ENCODE data around the gene CNTNAP5.

DNA sequence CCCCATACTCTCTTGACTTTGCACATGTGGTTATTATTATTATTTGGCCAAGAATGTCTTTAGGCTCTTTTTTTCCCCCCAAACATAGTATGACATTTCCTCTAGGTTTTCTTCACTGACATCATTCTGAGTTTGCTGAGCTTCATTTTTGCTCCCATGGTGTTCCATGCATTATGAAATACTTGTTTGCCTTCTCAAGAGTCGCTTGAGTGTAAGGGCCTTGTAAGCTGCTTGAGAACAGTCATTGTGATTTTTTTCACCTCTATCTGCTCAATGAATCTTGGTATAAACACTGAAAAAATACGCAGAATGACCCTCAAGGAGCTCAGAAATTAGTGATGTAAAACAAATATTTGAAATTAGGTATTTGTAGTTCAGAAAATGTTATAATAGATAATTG, 688.9 kb downstream of the CNTNAP5 start:
- TF ChIP-seq, protein P1, sequence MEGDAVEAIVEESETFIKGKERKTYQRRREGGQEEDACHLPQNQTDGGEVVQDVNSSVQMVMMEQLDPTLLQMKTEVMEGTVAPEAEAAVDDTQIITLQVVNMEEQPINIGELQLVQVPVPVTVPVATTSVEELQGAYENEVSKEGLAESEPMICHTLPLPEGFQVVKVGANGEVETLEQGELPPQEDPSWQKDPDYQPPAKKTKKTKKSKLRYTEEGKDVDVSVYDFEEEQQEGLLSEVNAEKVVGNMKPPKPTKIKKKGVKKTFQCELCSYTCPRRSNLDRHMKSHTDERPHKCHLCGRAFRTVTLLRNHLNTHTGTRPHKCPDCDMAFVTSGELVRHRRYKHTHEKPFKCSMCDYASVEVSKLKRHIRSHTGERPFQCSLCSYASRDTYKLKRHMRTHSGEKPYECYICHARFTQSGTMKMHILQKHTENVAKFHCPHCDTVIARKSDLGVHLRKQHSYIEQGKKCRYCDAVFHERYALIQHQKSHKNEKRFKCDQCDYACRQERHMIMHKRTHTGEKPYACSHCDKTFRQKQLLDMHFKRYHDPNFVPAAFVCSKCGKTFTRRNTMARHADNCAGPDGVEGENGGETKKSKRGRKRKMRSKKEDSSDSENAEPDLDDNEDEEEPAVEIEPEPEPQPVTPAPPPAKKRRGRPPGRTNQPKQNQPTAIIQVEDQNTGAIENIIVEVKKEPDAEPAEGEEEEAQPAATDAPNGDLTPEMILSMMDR (IDR thresholded peaks at IDR 0.05; ENCODE audit: low read length), result no peak
- TF ChIP-seq EZH2 (optimal IDR thresholded peaks at IDR 0.05; ENCODE audit: low read depth, low read length), result no peak
- no peak for TF ChIP-seq EZH2phosphoT487 (IDR thresholded peaks at IDR 0.05; ENCODE audit: low read length)

All from MM.1S (cell line).